ENCODE results near the gene CFAP210. TPM values are rescaled to one million over a fixed set of nuclear protein-coding genes. Genes with fewer than 3 reads are reported as not detected.
"Not testable (repeated sequence)": the region's sequence is repeated elsewhere in the genome, so short reads cannot be mapped to it uniquely, and the experiment has no call there.

Gene CFAP210
- polyA plus RNA-seq, 3 donors, result 3.7 to 5.5 (median 3.8) TPM

DNA sequence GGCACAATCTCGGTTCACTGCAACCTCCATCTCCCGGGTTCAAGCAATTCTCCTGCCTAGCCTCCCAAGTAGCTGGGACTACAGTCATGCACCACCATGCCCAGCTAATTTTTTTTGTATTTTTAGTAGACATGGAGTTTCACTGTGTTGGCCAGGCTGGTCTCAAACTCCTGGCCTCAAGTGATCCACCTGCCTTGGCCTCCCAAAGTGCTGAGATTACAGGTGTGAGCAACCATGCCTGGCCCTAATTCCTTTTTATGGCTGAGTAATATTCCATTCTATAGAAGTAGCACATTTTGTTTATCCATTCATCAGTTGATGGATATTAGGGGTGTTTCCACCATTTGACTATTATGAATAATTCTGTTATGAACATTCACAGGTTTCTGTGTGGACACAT, 9.5 kb downstream of the CFAP210 start:
- not testable (repeated sequence) for DNase-seq (ENCODE audit: extremely low read depth in 1 of 11, low read depth in 9 of 11, low spot score in 4 of 11)

DNA sequence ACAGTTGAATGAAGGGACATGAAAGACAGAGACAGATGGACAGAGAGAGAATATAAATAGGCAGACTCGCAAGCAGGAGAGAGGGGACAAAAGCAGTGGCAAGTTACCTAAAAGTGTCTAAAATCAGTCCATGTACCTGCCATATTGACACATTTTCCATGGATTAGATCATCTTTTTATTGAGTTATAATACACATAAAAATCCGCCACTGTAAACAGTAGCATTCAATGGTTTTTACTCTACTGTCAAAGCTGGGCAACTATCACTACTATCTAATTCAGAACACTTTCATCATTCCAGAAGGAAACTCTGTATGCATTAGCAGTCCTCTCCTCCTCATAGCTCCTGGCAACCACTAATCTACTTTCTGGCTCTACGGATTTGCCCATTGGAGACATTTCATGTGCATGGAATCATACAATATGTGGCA, 10.1 kb downstream of the CFAP210 start:
- DNase-seq (ENCODE audit: extremely low read depth in 1 of 11, low read depth in 9 of 11, low spot score in 4 of 11), result no peak

DNA sequence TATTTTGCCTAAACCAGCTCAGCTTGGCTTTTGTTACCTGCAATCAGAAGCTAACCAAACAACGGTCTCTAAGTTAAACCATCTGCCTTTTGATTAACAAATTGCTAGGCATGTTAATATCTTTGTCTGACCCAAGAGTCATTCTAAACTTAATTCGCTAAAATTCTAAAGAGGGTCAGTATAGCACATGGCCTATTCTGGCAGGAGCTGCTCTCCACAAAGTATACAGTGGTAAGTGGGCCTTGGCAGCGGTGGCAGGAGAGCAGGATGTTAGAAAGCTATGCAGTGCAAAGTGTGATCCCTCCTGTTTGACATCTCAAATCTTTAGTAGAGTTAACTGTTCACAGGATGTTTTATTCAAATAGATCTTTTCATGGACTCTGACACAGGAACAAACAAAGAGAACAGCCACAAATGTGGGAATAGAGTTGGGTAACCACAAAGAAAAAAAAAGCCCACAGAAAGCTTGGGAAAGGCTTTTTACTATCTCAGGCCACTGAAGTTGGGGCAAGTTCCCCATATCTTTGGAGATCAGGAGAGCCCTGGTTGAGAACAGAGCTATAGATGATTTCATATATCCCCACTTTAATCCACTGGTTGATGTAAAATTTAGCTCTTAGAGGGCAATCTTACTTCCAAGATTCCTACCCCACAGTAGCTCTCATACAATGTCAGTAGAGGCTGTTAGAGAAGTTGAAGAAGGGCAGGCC, 10.6 kb downstream of the CFAP210 start:
- no peak for DNase-seq (ENCODE audit: extremely low read depth in 1 of 11, low read depth in 9 of 11, low spot score in 4 of 11)

DNA sequence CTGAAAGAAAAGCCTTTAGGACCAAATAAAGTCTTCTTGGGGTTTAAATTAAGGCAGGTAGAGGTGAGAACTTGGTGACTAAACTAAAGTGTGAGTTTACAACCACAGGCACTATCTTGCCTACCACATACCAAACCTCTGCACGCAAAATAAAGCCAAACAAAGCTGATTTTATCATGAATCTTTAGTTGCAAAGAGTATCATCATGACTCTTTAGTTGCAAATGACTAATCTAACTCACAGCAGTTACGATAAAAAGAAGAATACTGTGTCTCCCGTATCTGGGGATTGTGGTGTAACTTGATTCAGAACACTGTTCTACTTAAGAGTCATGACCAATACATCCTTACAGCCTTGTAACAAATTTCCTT, 11.2 kb downstream of the CFAP210 start:
- DNase-seq (ENCODE audit: extremely low read depth in 1 of 11, low read depth in 9 of 11, low spot score in 4 of 11), result no peak

DNA sequence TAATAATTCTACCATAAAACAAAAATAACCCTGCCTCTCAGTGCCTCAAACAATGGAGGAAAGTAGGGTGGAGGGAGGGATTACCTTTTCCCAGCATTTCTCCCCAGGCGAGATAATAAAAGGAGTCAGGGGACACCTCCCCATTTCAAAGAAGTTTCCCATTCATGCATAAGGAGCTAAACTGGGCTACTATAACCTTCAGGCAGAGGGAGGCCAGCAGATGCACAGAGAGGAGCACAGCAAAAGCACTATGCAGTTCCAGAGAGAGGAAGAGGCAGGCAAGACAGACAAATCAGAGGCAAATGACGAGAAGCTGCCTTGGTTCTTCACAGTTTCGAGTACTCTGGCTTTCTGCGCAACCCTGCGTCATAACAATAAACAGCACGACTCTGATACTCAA, 17.4 kb downstream of the CFAP210 start:
- no peak for DNase-seq (ENCODE audit: extremely low read depth in 1 of 11, low read depth in 9 of 11, low spot score in 4 of 11)

DNA sequence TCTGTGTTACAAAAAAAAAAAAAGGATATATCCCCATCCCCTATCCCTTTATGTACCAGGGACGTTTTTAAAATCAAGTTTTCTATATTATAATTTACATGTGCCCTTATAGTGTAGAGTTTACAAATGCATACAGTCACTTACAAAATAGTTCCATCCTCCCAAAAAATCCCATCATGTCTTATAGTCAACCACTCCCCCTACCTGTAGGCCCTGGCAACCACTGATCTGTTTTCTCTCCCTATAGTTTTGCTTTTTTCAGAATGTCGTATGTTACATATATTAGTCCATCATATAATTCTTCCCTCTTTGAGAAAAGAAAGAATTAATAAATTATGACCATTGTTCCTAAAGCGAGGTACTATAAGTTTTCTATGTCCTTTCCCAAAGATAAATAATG, 17.8 kb downstream of the CFAP210 start:
- no peak for DNase-seq (ENCODE audit: extremely low read depth in 1 of 11, low read depth in 9 of 11, low spot score in 4 of 11)

DNA sequence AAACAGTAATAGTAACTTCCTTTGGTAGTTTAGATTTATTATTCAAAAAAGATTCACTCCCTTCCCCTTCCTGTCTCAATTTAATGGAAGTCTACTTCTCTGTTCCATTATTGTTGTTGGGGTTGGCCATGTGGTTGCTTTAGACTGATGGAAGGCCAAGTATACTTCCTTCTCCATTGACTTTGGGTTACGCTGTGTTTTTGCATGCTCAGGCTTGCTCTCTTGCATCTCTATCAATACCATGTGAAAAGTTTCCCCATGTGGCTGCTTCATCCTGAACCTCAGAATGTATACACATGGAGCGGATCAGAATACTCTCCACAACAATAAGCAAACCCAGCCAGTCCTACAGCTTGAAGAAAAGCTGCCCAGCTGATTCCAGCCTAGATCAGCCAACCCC, 20.3 kb downstream of the CFAP210 start:
- no peak for DNase-seq (ENCODE audit: extremely low read depth in 1 of 11, low read depth in 9 of 11, low spot score in 4 of 11)

DNA sequence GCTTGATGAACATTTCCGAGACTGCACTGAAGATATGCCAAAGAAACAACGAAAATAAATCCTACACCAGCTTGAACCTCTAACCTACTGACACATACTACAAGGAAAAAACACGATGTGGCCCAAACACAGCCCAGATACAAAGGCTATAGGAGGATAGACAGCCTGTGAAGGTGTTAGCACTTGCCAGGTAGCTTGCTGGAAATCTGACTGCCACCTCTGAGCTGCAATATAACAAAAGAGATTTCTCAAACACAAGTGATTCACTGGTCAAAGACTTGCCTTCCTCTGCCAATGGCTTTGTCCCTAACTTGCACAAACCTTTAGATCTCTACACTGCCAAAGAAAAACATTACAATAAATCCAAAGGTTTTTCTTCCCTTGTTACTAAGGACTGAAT, 21.1 kb downstream of the CFAP210 start:
- DNase-seq (ENCODE audit: extremely low read depth in 1 of 11, low read depth in 9 of 11, low spot score in 4 of 11), result no peak

DNA sequence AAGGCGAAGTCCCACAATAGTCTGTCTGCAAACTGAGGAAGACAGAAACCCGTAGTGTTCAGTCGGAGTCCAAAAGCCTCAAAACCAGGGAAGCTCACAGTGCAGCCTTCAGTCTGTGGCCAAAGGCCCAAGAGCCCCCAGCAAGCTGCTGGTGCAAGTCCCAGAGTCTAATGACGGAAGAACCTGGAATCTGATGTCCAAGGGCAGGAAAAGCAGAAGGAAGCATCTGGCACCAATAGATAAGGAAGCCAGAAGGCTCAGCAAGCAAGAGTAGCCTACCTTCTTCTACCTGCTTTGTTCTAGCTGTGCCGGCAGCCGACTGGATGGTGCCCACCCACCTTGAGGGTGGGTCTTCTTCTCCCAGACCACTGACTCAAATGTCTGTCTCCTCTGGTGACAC, 21.8 kb downstream of the CFAP210 start:
- DNase-seq (ENCODE audit: extremely low read depth in 1 of 11, low read depth in 9 of 11, low spot score in 4 of 11), result no peak

DNA sequence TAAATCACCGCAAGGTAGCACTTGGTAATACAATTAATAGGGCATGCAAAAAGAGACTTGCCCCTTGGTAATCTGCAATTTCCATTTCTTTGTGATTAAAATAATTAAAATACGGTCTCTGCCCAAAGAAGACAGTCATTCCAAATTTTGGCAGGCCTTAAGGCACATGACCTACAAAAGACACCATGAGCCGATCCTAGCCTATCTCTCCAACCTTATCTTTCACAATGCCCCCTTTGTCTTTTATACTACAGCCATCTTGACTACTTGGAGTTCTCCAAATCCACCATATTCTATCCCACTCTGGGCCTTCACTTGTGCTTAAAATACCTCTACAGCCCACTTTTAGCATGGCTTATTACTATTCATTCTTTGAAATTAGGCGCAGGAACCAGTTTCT, 23.3 kb downstream of the CFAP210 start:
- no peak for DNase-seq (ENCODE audit: extremely low read depth in 1 of 11, low read depth in 9 of 11, low spot score in 4 of 11)

DNA sequence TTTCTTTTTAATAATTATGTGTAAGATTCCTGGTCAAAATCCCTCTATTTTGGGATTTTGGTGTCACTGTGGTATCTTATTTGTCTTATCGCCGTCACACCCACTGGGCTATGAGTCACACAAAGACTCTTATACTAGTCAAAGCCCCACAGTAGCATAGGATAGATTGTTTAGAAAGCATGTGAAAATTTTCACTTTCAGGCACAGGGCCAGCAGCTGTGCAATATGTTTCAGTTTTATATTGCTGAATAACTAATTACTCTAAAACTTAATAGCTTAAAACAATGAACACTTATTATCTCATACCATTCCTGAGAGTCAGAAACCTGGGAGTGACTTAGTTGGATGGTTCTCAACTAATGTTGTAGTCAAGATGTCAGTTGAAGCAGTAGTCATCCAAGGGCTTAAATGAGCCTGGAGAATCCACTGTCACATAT, 24.0 kb downstream of the CFAP210 start:
- no peak for DNase-seq (ENCODE audit: extremely low read depth in 1 of 11, low read depth in 9 of 11, low spot score in 4 of 11)

DNA sequence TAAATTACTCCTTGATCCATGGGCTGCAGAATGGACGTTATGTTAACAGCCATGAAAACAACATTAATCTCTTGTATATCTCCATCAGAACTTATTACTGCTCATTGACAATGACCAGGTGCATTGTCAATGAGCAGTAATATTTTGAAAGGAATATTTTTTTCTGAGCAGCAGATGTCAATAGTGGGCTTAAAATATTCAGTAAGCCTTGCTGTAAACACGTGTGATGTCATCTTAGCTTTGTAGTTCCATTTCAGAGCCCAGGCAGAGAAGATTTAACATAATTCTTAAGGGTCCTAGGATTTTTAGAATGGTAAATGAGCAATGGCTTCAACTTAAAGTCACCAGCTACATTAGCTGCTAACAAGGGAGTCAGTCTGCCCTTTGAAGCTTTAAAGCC, 26.6 kb downstream of the CFAP210 start:
- DNase-seq (ENCODE audit: extremely low read depth in 1 of 11, low read depth in 9 of 11, low spot score in 4 of 11), result no peak

DNA sequence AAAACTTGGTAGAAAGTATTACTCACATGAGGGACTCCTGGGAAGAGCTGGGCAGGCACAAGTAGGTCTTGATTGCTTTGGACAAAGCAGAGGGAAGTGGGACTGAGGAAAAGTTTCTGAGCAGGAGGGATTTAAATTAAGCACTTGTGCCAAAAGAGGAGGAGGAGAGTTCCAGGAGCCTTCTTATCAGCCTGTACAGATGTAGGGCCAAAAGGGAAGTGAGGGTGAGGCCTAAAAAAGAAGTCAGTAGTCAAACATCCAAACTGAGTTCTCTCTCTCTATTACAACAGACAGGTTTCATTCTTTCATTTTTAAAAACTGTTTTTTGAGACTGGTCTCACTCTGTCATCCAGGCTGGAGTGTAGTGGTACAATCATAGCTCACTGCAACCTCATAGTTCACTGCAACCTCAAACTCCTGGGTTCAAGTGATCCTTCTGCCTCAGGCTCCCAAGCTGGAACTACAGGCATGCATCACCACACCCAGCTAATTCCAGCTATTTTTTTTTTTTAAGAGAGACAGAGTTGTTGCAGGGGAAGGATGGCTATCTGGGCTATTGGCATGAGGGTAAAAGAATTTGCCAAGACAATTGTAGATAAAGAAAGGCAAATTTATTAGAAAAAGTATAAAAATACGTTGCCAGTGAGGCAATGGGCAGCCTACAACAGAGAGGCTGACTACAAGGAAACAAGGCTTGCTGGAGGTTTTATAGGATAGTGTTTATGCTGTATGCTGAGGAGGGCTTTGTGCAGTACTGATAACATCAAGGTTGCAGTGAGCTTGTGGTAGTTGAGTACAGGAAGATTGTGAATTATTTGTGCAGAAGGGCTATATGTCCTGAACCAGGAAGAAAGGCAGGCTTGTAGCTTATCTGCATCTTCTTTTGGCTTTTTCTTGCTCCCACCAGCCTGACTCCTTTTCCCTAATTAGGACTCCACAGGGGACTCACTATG, 29.0 kb downstream of the CFAP210 start:
- DNase-seq (ENCODE audit: extremely low read depth in 1 of 11, low read depth in 9 of 11, low spot score in 4 of 11), result no peak

DNA sequence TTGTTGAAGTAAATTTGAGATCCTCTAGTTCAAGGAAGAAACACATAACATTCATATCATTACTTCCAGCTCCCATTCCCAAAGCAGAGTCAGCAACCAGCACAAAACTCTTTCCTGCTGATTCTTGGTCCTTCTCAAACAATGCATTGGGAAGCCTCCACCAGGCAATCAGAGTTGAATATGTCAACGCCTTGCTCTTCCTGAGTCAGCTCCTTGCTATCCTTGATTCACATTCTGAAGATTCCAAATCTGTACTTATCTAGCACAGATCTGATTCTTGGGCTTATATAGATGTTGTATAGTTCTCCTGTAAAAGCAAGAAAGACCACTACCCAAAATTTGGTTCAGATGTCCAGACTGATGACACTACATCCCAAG, 29.6 kb downstream of the CFAP210 start:
- no peak for DNase-seq (ENCODE audit: extremely low read depth in 1 of 11, low read depth in 9 of 11, low spot score in 4 of 11)

DNA sequence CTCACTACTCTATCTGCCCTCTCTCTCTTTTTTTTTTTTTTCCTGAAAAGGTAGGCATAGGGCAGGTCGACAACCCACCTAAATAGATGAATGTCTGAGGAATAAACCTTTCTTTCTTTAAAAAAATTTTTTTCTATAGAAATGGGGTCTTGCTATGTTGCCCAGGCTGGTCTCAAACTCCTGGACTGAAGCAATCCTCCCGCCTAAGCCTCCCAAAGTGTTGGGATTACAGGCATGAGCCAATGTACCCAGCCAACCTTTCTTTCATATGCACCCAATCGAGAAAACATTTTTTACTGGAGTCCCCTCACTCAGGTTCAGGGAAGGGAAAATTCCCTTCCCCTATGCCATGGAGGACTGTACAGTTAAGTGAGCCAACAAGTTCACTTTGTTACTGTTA, 31.0 kb downstream of the CFAP210 start:
- no peak for DNase-seq (ENCODE audit: extremely low read depth in 1 of 11, low read depth in 9 of 11, low spot score in 4 of 11)

DNA sequence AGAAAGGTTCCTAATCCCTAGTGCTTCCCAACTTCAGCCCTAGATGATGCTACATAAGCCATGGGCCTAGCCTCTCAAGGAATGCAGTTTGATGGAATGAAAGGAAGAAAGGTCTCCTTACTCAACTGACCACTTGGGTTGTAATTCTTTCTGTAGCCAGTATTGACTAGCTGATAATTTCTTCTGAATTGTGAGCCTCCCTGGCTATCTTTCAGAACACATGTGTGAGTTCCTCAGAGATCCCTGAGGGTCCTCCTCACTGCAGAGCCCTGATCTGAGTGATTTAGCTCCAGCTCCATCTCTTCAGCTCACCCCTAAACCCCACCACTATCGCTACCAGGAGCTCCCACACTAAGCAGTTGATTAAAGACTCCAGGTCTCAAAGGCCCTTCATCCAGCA, 31.5 kb downstream of the CFAP210 start:
- DNase-seq (ENCODE audit: extremely low read depth in 1 of 11, low read depth in 9 of 11, low spot score in 4 of 11), result no peak

DNA sequence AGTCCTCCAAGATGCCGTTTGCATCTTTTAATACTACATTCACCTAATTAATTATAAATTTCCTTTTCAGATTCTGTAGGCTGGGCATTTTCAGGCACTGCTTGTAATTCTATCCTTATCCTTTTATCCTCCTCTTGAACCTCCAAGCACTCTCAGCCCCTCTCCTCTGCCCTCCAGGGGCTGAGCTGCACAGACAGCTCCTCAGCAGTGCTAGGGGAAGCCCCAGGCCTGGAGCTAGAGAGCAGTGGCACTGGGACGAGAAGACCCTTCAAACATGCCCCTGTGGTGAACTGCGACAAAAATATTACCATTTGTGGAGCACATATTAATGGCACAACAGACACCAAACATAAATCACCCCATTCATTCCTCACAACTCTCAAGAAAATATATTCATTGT, 32.9 kb downstream of the CFAP210 start:
- no peak for DNase-seq (ENCODE audit: extremely low read depth in 1 of 11, low read depth in 9 of 11, low spot score in 4 of 11)

DNA sequence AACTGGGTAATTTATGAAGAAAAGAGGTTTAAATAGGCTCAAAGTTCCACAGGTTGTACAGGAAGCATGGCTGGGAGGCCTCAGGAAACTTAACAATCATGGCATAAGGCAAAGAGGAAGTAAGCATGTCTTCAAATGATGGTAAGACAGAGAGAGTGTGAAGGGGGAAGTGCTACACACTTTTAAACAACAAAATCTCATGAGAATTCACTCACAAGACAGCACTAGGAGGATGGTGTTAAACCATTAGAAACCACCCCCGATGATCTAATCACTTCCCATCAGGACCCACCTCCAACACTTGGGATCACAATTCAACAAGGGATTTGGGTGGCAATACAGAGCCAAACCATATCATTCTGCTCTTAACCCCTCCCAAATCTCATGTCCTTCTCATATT, 34.9 kb downstream of the CFAP210 start:
- no peak for DNase-seq (ENCODE audit: extremely low read depth in 1 of 11, low read depth in 9 of 11, low spot score in 4 of 11)

DNA sequence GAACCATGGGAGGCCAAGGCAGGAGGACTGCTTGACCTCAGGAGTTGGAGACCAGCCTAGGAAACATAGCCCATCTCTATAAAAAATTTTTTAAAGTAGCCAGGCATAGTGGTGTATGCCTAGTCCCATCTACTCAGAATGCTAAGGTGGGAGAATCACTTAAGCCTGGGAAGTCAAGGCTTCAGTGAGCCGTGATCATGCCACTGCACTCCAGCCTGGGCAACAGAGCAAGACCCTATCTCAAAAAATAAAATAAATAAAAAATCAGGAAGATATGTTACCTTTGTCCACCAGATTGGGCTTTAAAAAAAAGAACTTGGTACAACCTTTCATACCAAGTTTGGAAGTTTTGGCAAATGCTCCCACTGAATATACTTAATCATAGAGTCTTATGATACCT, 35.3 kb downstream of the CFAP210 start:
- DNase-seq (ENCODE audit: extremely low read depth in 1 of 11, low read depth in 9 of 11, low spot score in 4 of 11), result no peak

DNA sequence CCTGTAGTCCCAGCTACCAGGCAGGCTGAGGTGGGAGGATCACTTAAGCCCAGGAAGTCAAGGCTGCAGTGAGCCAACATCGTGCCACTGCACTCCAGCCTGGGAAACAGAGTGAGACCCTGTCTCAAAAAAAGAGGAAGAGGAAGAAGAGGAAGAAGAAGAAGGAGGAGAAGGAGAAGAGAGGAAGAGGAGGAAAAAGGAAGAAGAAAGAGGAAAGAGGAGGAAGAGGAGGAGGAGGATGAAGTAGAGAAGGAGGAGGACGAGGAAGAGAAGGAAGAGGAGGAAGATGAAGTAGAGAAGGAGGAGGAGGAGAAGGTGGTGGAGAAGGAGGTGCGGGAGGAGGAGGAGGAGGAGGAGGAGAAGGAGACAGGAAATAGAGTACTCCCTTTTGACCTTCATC, 38.0 kb downstream of the CFAP210 start:
- no peak for DNase-seq (ENCODE audit: extremely low read depth in 1 of 11, low read depth in 9 of 11, low spot score in 4 of 11)

DNA sequence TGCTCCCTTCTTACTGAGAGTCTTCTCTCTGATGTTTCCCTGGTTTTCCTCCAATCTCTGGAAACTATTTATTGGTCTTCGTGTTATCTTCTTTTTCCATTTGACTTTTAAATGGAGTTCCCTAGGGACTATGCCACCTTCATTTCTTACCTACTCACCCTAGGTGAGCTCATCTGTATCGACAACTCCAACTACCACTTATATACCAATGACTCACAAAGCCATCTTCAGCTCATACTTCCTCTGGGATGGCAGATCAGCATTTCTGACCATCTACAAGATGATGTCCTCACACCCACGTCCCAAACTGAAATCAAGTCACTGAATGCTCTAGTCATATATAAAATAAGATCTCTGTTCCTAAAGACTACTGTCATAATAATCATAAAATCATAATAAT, 40.6 kb downstream of the CFAP210 start:
- DNase-seq (ENCODE audit: extremely low read depth in 1 of 11, low read depth in 9 of 11, low spot score in 4 of 11), result no peak
